ENCODE data around the gene SEC23A. TPM values are rescaled to one million over a fixed set of nuclear protein-coding genes. Genes with fewer than 3 reads are reported as not detected.
A peak's percentile ranks its signal among the peaks of the same experiment; 100 is the strongest.

SEC23A gene
- total RNA-seq, 2 experiments from 2014 or later, result 68.4 to 82.1 TPM

GRCh38 chr14:39097159-39097558 is 5.9 kb downstream of the SEC23A start:
- H3K27me3 Mint-ChIP-seq, result no peaks in the 10 kb centered on the region
- peaks cover 43% of the 10 kb centered on the region for H3K36me3 Mint-ChIP-seq (ENCODE audit: low read depth)
- TF ChIP-seq CTCF (IDR thresholded peaks at IDR 0.05), result no peak
- Histone ChIP-seq H3K27ac (ENCODE audit: low read depth in 1 of 2, low read length in 2 of 2) (peak overlapping the region; percentile 9 to 21), H3K4me3 (ENCODE audit: low read length) (no peak overlapping the region), H3K9me3 (ENCODE audit: control insufficient read depth in 1 of 2, insufficient read depth in 1 of 2, low read length in 2 of 2) (no peaks in the 10 kb centered on the region), H3K27me3 (ENCODE audit: control insufficient read depth in 1 of 2, insufficient read depth in 2 of 2, low read length in 2 of 2) (no peaks in the 10 kb centered on the region), H3K4me1 (ENCODE audit: insufficient read depth, low read length) (peaks cover 30% of the 10 kb centered on the region), H3K36me3 (ENCODE audit: insufficient read depth, low read length) (peaks cover 28% of the 10 kb centered on the region)
- H3K27ac Mint-ChIP-seq, result peak overlapping the region; percentile 65
- intact Hi-C loops (cut with DNase I, micrococcal nuclease), result no loop called here
- H3K4me3 Mint-ChIP-seq, result peak overlapping the region; percentile 30
- ChIA-PET CTCF (interaction anchor here (2.1 kb wide), 1 partner anchor 17 kb away, joined by 6 read pairs; the partner anchor contains the start of gene GEMIN2), POLR2A (interaction anchor here (0.9 to 1.8 kb wide), 4 partner anchors 14 to 284 kb away, joined by 3 to 6 read pairs (median 5); partner anchors contain the start of genes GEMIN2 and TRAPPC6B)
- peaks cover 54% of the 10 kb centered on the region for H3K4me1 Mint-ChIP-seq (ENCODE audit: low read depth)
- peak in 4 of 14 experiments; percentile 12 to 48 (median 48) for DNase-seq
- ATAC-seq (ENCODE audit: poor library complexity), result peak; percentile 92
- H3K9me3 Mint-ChIP-seq, result no peaks in the 10 kb centered on the region

GRCh38 chr14:39094515-39094914 is 8.5 kb downstream of the SEC23A start:
- H3K4me1 ChIP-seq (ENCODE audit: insufficient read depth, low read length), result peaks cover 10% of the 10 kb centered on the region
- intact Hi-C loops (cut with DNase I, micrococcal nuclease), result no loop called here
- Mint-ChIP-seq H3K27ac (peak overlapping the region; percentile 19), H3K36me3 (ENCODE audit: low read depth) (peaks cover 67% of the 10 kb centered on the region), H3K4me1 (ENCODE audit: low read depth) (peaks cover 36% of the 10 kb centered on the region), H3K9me3 (no peaks in the 10 kb centered on the region), H3K4me3 (no peak overlapping the region), H3K27me3 (no peaks in the 10 kb centered on the region)
- H3K4me3 ChIP-seq (ENCODE audit: low read length), result no peak overlapping the region
- ChIA-PET POLR2A (no interaction called here), CTCF (interaction anchor here (0.6 kb wide), 1 partner anchor 32 kb away, joined by 3 read pairs; no protein-coding TSS in a partner anchor)
- H3K27ac ChIP-seq (ENCODE audit: low read depth in 1 of 2, low read length in 2 of 2), result no peak overlapping the region
- peaks cover 50% of the 10 kb centered on the region for H3K36me3 ChIP-seq (ENCODE audit: insufficient read depth, low read length)
- no peak for ATAC-seq (ENCODE audit: poor library complexity)
- no peaks in the 10 kb centered on the region for H3K27me3 ChIP-seq (ENCODE audit: control insufficient read depth in 1 of 2, insufficient read depth in 2 of 2, low read length in 2 of 2)
- TF ChIP-seq CTCF (IDR thresholded peaks at IDR 0.05), result no peak
- no peaks in the 10 kb centered on the region for H3K9me3 ChIP-seq (ENCODE audit: control insufficient read depth in 1 of 2, insufficient read depth in 1 of 2, low read length in 2 of 2)
- DNase-seq, result no peak

DNA sequence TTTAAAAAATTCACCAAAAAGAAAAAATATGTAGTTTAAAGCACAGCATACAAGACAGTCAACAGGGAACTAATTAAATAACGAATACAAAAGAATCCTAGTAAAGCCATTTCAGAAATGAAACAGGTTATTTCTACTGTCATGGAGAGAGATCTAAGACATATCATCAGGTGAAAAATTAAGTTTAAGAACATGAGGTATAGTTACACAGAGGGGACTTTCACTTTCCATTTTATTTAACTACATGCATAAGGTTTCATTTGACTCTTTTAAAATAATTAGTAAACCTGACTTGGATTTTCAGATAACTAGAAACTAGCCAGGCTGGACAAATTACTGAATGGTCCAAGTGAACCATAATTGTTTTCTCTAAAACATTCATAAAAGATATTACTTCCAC is 11.3 kb downstream of the SEC23A start:
- H3K36me3 Mint-ChIP-seq (ENCODE audit: low read depth), result peaks cover 83% of the 10 kb centered on the region

More for the DNA sequence above, 11.3 kb downstream of the SEC23A start:
- no peak overlapping the region for H3K27ac Mint-ChIP-seq
- TF ChIP-seq CTCF (IDR thresholded peaks at IDR 0.05), result no peak
- Histone ChIP-seq H3K27ac (ENCODE audit: low read depth in 1 of 2, low read length in 2 of 2) (no peak overlapping the region), H3K36me3 (ENCODE audit: insufficient read depth, low read length) (peaks cover 58% of the 10 kb centered on the region), H3K27me3 (ENCODE audit: control insufficient read depth in 1 of 2, insufficient read depth in 2 of 2, low read length in 2 of 2) (no peaks in the 10 kb centered on the region), H3K9me3 (ENCODE audit: control insufficient read depth in 1 of 2, insufficient read depth in 1 of 2, low read length in 2 of 2) (no peaks in the 10 kb centered on the region), H3K4me1 (ENCODE audit: insufficient read depth, low read length) (peaks cover 4% of the 10 kb centered on the region), H3K4me3 (ENCODE audit: low read length) (no peak overlapping the region)
- DNase-seq, result no peak
- no peak for ATAC-seq (ENCODE audit: poor library complexity)
- ChIA-PET CTCF (no interaction called here), POLR2A (no interaction called here)
- H3K9me3 Mint-ChIP-seq, result no peaks in the 10 kb centered on the region
- no peak overlapping the region for H3K4me3 Mint-ChIP-seq
- intact Hi-C loops (cut with DNase I, micrococcal nuclease), result no loop called here
- peaks cover 25% of the 10 kb centered on the region for H3K4me1 Mint-ChIP-seq (ENCODE audit: low read depth)
- no peaks in the 10 kb centered on the region for H3K27me3 Mint-ChIP-seq

Measured in CD4-positive, alpha-beta T cell (primary cell).